HEK293 (cell line): ENCODE data around the gene DOCK3.

ENCODE experiments used
- CTCF ChIP-seq: fragments of 450-650 bp; formaldehyde crosslinking; IDR thresholded peaks from 2 replicates; pipeline ENCODE4 v1.5.1; 2016; ENCODE audit warnings: missing biosample characterization, missing genetic modification characterization
- ZNF335 ChIP-seq: fragments of 450-650 bp; formaldehyde crosslinking; conservative IDR thresholded peaks from 2 replicates; pipeline ENCODE4 v1.5.1; 2016; ENCODE audit warnings: missing biosample characterization, missing genetic modification characterization
- ZNF48 ChIP-seq: fragments of 450-650 bp; formaldehyde crosslinking; IDR thresholded peaks from 2 replicates; pipeline ENCODE4 v1.5.1; 2016; ENCODE audit warnings: missing biosample characterization, missing genetic modification characterization
- ZNF777 ChIP-seq: fragments of 450-650 bp; formaldehyde crosslinking; IDR thresholded peaks from 2 replicates; pipeline ENCODE4 v1.5.1; 2017; ENCODE audit warnings: missing biosample characterization, missing genetic modification characterization, borderline replicate concordance

- TF ChIP-seq CTCF (tag by site-specific recombination) (no peak), ZNF48 (no peak), ZNF777 (tag by site-specific recombination) (no peak), ZNF335 (no peak)
Measured at GRCh38 chr3:51270559-51270958, 595.8 kb downstream of the DOCK3 start.
